ENCODE data around the gene HIP1.
"Not testable (repeated sequence)": the region's sequence is repeated elsewhere in the genome, so short reads cannot be mapped to it uniquely, and the experiment has no call there.

Gene HIP1

DNA sequence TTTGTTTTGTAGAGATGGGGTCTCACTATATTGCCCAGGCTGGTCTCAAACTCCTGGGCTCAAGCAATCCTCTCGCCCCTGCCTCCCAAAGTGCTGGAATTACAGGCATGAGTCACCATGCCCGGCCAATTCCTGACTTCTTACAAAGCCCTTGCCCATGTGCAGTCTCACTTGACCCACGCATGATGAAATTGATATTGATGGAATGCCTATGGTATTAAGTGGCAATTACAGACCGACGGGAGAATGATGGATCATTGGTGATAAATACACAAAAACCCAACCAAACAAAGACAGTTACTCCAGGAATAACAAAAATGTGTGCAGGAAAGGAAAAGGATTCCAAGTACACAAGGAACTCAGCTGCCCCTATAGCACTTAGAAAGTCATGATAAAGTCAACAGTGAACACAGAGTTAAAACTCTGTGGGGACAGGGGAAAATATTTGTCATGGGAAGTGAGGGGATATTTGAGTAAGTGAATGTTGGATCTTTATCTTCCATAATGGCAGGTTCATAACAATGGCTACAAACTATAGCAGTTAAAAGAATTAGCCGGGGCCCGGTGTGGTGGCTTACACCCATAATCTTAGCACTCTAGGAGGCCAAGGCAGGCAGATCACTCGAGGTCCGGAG lies 21.6 kb downstream of the HIP1 start:
- no peak for DNase-seq (ENCODE audit: low read depth)

DNA sequence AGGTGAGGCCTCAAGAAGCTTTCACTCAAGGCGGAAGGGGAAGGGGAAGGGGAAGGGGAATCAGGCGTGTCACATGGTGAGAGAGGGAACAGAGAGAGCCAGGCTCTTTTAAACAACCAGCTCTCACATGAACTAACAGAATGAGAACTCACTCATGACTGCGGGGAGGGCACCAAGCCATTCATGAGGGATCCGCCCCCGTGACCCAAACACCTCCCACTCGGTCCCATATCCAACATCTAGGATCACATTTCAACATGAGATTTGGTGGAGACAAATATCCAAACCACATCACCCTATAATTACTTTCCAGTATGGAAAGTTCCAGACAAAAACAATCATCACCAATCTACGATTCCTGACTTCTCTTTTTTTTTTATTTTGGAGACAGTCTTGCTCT lies 22.9 kb downstream of the HIP1 start:
- no peak for DNase-seq (ENCODE audit: low read depth)

DNA sequence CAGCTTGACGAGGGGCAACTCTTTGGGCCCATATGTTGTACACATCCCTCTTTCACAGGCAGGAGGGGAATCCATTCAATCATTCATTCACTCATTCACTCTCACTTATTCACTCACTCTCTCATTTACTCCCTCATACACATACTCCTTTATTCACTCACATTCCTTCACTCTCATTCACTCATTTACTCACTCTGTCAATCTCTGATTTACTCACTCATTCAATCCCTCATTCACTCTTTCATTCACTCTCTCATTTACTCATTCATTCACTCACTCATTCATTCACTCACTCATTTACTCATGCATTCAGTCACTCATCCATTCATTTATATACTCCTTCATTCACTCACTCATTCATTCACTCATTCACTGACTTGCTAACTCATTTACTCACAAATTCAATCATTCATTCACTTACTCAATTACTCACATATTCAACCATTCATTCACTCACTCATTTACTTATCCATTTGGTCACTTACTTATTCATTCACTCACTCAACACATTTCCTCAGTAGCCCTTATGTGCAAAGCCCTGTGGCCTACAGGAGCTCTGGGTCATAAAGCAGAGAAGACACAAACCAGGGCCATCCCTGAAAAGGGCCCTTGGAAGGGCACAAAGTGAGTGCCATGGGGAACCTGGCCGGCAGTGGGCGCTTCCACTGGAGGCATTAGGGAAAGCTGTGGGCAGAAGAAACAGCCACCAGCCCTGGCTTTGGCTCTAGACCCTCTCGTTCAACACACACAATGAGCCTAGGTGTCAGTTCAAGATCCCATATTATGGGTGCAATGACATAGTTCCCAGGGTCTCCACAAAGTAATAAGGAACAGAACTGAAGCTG lies 26.0 kb downstream of the HIP1 start:
- DNase-seq (ENCODE audit: low read depth) = no peak

DNA sequence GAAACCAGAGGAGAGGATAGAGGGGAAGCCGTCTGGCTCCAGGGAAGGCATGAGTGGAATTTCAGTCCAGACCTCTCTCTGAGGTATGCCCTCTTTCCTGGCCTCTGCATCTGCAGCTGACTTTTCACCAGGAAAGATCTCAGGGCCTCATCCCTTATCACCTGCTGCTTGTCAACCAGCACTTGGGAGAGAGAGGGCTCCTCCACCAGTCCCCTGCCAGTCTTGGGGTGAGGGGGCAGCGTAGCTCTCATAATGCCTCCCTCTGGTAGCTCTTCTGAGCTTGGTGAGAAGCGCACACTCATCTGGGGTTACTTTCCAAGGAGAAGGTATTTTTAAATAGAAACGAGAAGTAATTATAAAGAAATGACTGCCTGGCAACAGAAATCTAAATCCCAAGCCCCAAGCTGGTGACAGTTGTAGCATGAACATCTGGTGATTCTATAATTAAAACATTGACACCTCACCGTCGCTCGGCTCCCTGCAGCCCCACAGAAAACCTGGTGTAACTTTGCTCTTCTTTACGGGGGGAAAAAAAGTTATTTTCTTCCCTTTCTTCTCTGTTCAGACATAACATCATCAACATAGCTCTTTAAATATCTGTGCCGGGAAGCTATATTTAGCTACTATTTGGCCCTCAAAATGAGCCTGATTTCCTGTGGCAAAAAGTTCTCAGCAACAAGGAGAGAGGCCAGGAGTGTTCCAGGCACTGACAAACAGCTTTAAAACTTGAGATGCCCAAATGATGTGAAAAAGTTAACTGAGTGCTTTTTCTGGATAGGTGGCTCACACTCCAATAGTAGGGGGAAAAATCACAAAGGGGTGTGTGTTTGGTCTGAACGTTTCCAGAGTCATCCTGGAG lies 26.9 kb downstream of the HIP1 start:
- DNase-seq (ENCODE audit: low read depth) = no peak

DNA sequence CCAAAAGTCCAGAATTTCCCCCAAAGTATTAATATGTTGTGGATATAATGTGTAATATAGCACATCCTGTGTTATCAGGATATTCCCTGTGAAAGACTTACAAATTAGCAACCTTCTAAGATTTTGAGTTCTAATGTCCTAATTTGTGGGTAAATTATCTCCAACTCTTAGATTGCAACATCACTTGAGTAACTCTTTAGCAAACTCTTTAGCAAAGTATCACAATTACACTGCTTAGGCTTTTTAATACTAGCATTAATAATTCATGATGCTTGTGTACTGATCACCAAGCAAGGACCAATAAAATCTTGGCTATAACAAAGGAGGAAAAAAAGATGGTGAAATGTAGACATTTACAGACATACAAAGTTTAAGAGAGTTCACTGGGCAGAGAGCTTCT lies 27.7 kb downstream of the HIP1 start:
- DNase-seq (ENCODE audit: low read depth) = no peak

DNA sequence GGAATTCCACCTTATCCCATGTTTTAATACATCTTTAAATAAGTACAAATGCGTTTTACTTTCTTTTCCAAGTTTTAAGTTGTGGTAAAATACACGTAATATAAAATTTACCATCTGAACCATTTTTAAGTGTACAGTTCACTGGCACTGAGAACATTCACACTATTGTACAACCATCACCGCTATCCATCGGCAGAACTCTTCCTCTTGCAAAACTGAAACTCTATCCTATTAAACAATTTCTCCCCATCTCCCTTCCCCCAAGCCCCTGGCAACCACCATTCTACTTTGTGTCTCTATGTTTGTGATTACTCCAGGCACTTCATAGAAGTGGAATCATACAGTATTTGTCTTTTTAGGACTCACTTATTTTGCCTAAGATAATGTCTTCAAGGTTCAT lies 33.8 kb downstream of the HIP1 start:
- DNase-seq (ENCODE audit: low read depth) = no peak

DNA sequence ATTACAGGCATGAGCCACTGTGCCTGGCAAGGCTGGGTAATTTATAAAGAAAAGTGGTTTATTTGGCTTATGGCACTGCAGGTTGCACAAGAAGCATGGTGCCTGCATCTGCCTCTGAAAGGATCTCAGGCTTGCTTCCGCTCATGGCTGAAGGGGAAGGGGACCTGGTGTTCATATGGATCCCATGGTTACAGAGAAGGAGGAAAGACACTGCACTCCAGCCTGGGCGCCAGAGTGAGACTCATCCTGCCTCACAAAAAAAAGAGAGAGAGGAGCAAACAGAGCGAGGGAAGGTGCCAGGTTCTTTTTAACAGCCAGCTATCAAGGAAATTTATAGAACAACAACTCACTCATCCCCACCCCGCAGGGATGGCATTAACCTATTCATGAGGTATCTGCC lies 36.2 kb downstream of the HIP1 start:
- DNase-seq (ENCODE audit: low read depth) = no peak

DNA sequence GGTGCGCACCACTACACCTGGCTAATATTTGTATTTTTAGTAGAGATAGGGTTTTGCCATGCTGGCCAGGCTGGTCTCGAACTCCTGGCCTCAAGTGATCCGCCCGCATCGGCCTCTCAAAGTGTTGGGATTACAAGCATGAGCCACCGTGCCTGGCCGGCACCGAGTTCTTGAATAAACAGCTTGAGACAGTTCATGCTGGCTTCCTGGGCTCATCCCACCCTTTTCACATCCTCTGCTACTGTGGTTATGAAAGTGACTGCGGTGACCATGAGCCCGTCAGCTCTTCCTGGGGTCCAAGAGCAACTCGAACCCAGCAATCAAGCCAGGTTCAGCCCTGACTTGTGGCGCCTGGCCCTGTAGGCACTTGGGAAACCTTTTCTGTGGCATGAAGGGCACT lies 38.7 kb downstream of the HIP1 start:
- DNase-seq (ENCODE audit: low read depth) = no peak

DNA sequence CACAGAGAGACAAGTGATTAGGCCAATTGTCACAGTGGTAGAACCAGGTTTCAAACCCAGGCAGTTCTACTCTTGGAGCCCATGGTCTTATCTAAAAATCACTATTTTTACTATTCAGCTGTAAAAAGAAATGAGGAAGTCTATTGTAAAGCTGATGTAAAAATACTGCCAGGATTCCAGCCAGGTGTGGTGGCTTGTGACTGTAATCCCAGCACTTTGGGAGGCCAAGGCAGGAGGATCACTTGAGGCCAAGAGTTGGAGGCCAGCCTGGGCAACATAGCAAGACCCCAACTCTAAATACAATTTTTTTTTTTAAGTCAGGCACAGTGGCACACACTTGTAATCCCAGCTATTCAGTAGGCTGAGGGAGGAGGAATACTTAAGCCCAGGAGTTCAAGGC lies 40.4 kb downstream of the HIP1 start:
- DNase-seq (ENCODE audit: low read depth) = no peak

DNA sequence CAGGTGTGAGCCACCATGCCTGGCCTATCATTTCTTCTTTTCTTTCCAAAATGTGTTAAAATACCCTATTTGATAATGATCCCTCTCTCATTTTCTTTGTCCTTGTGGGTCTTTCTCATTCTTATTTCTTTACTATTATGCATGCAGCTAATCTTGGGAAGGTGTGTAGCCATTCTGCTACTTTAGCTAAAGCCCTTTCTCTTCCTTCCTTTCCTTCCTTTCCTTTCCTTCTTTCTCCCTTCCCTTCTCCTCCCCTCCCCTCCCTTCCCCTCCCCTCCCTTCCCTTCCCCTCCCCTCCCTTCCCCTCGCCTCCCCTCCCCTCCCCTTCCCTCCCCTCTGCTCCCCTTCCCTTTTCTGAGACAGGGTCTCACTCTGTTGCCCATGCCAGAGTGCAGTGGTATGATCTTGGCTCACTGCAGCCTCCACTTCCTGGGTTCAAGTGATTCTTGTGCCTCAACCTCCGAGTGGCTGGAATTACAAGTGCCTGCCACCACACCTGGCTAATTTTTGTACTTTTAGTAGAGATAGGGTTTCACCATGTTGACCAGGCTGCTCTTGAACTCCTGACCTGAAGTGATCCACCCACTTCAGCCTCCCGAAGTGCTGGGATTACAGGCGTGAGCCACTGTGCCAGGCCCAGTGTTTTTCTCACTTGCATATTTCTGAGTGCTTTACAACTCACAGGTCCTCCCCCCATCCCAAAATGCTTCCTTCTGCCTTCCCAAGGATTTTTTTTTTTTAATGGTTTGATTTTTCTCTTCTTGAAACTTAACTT lies 42.3 kb downstream of the HIP1 start:
- no peak for DNase-seq (ENCODE audit: low read depth)

DNA sequence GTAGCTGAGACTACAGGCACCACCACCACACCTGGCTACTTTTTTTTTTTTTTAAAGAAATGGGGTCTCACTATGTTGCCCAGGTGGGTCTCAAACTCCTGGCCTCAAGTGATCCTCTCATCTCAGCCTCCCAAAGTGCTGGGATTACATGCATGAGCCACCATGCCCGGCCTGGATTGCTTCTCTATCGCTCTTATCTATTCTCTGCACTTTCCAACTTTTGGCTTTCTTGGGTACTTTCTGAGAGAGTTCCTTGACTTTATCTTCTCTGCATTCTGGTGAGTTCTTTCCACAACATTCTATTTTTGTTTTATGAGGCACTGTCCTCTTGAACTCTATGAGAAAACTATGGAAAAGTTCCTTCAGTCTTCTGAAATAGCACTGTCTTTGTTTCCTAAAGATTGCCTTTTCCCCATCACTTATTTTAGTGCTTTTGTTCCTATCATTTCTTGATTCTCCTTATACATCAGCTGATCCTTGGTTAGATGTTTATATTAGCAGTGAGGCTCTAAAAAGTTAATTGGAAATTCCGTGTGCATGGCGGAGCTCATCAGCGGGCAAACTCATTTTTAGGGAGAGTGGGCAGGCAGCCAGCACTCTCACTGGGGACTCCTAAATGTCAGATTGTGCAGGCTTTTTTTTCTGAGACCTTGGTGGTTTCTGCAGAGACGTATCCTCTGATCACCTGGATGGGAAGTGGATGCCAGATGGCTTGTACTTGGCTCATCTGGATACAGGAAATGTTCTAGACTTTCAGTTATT lies 43.9 kb downstream of the HIP1 start:
- DNase-seq (ENCODE audit: low read depth) = no peak

DNA sequence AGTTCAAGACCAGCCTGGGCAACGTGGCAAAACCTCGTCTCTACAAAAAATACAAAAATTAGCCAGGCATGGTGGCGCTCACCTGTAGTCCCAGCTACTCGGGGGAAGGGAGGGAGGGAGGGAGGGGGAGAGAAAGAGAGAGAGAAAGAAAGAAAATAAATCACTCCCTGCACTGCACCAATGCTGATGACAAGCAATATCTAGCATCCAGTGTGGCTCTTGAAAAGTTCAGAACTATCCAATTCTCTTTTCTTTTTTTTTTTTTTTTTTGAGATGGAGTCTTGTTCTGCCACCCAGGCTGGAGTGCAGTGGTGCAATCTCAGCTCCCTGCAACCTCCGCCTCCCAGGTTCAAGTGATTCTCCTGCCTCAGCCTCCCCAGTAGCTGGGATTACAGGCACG lies 45.1 kb downstream of the HIP1 start:
- not testable (repeated sequence) for DNase-seq (ENCODE audit: low read depth)

DNA sequence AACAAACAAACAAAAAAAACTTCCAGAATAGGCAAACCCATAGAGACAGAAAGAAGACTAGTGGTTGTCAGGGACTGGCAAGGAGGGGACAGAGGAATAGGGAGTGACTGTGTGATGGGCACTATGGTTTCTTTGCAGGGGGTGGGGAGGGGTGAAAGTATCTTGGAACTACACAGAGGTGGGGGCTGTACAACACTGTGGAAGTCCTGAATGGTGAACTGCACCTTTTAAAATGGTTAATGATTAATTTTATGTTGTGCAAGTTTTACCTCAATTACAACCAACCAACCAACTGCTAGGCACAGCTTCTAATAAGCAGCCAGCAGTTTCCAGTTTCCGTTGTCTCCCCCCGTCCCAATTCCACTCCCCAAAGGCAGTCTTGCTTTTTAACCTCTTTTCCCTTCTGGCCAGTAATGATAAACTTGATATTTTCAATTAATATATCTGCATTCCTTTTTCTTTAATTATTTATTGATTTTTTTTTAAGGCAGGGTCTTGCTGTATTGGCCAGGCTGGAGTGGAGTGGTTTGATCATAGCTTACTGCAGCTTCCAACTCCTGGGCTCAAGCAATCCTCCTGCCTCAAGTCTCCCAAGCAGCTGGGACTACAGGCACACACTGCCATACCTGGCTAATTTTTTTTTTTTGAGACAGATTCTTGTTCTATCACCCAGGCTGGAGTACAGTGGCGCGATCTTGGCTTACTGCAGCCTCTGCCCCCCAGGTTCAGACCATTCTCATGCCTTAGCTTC lies 46.8 kb downstream of the HIP1 start:
- DNase-seq (ENCODE audit: low read depth) = no peak

DNA sequence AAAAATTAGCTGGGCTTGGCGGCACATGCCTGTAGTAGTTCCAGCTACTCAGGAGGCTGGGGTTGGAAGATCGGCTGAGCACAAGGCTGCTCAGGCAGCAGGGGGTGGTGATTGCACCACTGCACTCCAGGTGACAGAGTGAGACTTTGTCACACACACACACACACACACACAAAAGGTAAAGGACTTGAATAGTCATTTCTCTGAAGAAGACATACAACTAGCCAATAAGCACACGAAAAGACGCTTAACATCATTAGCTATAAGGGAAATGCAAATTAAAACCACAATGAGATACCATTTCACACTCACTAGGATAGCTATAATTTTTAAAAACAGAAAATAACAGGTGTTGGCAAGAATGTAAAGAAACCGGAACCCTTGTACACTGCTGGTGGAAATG lies 48.6 kb downstream of the HIP1 start:
- DNase-seq (ENCODE audit: low read depth) = no peak

DNA sequence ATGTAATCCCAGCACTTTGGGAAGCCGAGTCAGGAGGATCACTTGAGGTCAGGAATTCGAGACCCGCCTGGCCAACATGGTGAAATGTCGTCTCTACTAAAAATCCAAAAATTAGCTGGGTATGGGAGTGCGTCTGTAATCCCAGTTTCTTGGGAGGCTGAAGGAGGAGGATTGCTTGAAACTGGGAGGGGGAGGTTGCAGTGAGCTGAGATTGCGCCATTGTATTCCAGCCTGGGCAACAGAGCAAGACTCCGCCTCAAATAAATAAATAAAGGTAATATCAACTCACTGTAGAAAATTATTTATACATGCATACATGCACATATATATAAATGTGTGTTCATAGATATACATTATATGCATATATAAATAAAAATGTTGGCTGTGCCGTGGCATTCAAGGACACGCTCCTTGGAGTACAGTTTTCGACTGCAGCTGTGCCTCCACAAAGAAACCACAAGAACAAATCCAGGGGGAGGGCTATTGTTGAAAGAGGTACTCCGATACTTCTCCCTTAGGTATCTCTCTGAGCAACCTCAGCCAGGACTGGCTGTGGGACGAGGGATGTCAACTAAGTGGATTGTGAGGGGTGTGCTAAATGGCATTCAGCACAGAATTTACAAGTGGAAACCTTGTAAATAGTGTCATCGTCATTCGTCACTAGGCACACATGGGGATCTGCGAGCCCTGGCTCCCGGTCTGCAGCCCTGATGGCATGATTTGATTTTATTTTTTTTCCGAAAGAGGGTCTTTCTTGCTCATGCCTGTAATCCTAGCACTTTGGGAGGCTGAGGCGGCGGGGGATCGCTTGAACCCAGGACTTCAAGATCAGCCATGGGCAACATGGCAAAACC lies 49.3 kb downstream of the HIP1 start:
- no peak for DNase-seq (ENCODE audit: low read depth)

DNA sequence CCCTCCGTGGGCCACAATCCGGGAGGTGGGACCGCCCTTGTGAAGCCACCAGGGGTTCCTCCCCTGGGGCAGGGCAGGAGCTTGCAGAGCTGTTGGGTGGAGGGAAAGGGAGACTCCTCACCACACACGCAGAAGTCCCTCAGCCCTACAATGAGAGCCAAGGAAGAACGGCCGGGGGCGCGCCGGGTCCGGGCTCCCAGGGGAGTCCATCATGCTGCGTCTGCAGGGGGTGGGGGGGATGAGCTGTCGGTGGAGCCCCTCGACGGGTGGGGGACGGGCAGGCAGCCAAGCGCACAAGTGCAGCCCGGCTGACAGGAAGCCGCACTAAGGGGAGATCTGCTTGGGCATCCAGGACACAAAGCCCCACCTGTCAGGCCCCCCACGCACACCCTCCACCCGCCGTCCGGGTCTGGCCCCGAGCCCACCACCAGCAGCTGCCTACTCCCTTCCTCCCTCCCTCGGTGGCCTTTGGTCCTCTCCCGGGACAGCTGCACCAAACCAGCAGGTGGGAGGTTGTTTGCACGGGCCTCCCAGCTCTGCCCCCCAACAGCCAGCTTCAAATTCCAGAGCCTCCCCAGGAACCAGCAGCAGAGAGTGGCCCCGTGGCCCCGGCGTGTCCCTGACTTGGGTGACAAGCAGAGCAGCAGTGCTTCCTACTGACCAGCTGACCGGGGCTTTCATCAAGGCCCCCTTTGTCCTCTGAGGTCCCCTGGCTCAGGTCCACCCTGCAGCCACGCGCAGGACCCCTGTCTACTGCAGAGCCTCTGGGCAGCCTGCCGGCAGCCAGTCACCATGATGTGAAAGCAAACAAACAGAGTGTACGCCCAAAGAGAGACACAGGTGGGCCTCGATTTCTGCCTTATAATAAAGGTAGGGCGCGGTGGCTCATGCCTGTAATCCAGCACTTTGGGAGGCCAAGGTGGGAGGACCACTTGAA lies 50.3 kb downstream of the HIP1 start:
- no peak for DNase-seq (ENCODE audit: low read depth)

DNA sequence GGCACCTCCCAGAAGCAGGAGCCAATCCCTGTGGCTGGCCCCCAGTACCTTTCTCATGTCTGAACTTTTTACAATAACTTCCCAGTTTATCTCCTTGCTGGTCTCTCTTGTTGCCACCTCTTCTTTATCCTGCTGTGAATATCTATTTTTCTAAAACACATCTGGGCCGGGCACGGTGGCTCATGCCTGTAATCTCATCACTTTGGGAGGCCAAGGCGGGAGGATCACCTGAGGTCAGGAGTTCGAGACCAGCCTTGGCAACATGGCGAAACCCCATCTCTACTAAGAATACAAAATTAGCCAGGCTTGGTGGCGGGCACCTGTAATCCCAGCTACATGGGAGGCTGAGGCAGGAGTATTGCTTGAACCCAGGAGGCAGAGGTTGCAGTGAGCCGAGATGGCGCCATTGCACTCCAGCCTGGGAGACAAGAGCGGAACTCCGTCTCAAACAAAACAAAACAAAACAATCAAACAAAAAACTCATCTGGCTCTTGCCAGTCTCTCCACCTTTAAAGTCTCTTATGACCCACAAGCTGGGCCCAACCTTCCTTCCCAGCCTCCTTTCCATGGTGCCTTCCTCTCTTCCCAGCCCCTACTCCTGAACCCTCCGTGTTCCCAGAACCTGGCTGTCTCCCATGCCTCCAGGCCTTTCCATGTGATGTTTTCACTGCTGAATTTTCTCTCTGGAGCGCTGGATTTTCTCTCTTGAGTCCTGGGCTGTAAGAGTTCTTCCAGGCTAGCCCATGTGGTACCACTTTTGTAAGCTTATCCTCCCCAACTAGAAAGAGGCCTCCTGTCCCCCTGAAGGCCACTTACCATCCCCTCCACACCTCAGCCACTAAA lies 51.3 kb downstream of the HIP1 start:
- DNase-seq (ENCODE audit: low read depth) = no peak

DNA sequence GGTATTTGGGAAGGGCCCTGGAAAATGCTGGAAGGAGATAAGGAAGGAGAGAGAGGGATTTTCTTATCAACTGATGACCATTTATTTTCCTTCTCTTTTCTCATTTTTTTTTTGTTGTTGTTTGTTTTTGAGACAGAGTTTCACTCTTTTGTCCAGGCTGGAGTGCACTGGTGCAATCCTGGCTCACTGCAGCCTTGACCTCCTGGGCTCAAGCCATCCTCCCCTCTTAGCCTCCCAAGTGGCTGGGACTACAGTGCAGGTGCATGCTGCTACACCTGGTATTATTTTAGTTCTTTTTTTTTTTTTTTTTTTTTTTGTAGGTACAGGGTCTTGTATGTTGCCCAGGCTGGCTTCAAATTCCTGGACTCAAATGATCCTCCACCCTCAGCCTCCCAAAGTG lies 52.2 kb downstream of the HIP1 start:
- no peak for DNase-seq (ENCODE audit: low read depth)

Data from activated T-helper 9 cell treated with anti-CD3 and anti-CD28 coated beads, Interleukin-2, amount 50 U/mL, for 16 hours (primary cell).